GM21528 (cell line): ENCODE results near the gene OGN.
"Not testable (repeated sequence)": the region's sequence is repeated elsewhere in the genome, so short reads cannot be mapped to it uniquely, and the experiment has no call there.

Experiments
- ATAC-seq: cut with Tn5 transposase; IDR thresholded peaks from one replicate; pipeline ENCODE4 v1.9.1; 2021; ENCODE audit warnings: mild to moderate bottlenecking, moderate library complexity; ENCODE audit not compliant: unreplicated experiment, low FRiP score

The OGN gene, protein sequence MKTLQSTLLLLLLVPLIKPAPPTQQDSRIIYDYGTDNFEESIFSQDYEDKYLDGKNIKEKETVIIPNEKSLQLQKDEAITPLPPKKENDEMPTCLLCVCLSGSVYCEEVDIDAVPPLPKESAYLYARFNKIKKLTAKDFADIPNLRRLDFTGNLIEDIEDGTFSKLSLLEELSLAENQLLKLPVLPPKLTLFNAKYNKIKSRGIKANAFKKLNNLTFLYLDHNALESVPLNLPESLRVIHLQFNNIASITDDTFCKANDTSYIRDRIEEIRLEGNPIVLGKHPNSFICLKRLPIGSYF

DNA sequence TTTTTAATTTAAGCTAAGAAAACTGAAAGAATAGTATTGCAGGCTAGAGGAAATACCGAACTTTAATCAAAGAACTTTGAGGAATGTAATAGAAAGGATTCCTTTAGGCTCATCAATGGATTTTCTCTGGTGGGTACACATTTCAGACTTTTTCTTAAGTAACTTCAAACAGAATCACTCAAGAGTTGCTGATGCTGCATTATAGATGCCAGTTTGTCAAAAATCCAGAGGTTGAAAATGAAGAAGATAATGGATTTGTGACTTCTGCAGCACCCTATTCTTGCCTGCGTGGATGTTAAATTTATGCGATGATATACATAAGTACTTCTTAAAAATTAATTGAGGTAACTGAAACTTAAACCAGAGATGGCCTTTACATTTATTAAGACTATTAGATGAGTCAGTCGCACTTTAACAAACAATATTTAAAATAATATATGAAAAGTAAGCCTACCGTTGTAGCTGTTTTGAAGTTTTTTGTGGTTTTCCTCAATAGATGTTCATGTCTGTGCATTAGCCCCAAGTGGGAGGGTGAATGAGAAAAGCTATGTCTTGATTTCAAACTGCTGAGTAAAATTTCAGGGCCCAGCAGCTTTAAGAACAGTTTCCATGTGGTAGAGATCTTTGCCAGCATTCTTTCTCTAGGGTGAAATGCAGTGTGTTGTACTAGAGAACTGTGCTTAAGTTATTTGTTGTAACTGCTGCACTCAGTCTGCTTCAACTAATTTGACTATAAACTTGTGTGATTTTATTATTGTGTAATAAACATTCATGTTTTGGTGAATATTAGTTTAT lies at the start of gene OGN:
TSS of gene OGN (minus strand) at position 537 of the 795 bp plus-strand sequence. CDS start 1,171 bp downstream, outside the sequence.
- no peak for ATAC-seq

- no peak for ATAC-seq
Observed at GRCh38 chr9:92446536-92446935, 42.2 kb upstream of the OGN start.

- ATAC-seq, result no peak
Observed at GRCh38 chr9:92444841-92445240, 40.5 kb upstream of the OGN start.

DNA sequence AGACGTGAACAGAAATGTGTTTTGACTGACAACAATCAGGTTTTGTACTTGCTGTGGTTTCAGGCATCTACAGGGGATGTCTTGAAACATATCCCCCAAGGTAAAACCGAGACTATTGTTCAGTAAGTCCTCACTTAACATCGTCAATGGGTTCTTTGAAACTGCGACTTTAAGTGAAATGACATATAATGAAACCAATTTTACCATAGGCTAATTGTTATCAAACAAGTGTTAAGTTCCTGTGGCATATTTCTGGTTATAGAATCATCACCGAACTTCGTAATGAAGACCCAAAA lies 36.3 kb upstream of the OGN start:
- no peak for ATAC-seq

DNA sequence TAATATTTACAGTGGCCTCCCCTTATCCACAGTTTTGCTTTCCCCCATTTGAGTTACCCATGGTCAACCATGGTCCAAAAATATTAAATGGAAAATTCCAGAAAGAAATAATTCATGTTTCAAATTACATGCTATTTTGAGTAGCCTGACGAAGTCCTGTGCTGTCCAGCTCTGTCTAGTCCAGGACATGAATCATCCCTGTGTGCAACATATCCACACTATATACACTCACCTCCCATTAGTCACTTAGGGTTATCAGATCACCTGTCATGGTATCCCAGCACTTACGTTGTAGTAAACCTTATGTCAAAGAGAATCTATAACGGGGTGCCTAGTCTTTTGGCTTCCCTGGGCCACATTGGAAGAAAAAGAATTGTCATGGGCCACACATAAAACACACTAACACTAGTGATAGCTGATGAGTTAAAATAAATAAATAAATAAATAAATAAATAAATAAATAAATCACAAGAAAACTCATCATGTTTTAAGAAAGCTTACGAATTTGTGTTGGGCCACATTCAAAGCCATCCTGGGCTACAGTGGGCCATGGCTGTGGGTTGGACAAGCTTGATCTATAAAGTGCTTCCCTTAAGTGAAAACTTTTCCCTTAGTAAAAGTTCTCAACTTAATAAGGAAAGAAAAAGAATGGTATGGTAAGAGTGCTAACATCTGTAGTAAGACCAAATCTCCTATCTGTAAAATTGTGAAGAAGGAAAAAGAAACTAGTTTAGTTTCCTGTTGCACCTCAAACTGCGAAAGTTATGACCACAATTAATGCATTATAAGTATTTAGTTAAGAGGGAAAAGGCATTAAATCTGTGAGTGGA lies 35.8 kb upstream of the OGN start:
- no peak for ATAC-seq

- ATAC-seq, result no peak
Observed at GRCh38 chr9:92438900-92439526, 34.6 kb upstream of the OGN start.

DNA sequence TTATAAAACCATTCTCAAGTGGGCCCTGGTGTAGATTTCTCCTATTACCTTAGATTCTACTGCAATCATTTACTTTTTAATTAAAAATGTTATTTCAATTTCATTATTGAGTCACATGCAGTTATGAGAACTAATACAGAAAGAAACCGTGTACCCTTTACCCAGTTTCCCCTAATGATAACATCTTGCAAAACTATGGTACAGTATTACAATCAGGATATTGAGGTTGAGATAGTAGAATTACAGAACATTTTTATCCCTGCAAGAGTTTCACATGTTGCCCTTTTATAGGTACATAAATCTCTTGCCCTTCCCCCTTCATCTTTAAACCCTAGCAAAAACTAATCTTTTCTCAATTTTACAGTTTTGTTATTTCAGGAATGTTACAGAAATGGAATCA lies 30.9 kb upstream of the OGN start:
- no peak for ATAC-seq

DNA sequence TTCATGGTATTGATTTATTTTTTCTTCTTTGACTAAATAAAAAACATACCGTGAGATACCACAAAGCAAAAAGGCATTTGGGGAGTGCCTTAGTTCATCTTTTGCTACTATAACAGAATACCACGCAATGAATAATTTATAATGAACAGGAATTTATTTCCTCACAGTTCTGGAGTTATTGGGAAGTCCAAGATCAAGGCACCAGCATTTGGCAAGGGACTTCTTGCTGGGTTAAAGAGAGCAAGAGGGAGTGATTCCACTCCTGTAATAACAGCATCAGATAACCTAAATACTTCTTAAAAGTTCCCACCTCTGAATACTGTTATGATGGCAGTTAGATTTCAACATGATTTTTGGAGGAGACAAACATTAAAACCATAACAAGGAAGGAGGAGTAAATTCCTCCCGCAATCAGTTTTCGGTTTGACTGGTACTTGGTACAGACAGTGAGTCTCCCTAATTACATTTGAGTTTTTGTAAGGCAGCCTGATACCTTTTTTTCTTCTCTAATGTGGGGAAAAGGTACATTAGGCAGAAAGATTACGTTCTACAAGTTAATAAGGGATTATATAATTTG lies 28.7 kb upstream of the OGN start:
- no peak for ATAC-seq

DNA sequence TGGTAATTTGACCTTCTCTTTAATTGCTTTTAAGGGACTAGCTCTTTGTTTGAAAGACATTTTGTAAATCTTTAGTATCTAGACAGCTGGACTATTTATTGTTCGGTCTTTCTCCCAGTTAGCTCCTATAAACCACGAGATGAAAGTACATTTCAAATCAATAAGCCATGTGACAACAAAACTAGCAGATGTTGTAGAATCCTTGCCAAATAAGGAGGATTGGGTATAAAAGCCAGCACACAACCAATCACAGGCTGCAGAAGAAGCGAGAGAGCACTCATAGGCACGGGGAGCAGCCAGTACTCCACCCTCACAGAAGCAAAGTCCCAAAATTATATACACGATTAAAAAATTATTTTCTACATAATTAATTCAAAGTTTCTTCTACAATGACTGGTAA lies 28.0 kb upstream of the OGN start:
- ATAC-seq, result no peak

DNA sequence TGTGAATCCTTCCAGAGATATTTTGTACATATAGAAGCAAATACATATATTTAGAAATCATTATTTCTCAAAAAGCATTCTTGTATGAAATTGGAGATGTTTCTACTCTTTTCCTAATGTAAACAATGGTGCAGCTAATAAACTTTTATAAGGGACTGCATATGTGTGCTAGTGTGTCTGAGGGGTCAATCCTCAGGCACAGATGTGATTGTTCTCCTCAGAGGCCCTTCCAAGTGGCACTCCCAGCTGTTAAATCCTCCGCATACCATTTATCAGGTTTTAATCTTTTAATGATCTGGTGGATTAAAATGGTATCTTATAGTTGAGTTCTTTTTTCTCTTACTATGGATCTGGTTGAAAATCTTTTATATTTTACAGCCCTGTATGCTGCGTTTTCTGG lies 25.5 kb upstream of the OGN start:
- ATAC-seq, result no peak

DNA sequence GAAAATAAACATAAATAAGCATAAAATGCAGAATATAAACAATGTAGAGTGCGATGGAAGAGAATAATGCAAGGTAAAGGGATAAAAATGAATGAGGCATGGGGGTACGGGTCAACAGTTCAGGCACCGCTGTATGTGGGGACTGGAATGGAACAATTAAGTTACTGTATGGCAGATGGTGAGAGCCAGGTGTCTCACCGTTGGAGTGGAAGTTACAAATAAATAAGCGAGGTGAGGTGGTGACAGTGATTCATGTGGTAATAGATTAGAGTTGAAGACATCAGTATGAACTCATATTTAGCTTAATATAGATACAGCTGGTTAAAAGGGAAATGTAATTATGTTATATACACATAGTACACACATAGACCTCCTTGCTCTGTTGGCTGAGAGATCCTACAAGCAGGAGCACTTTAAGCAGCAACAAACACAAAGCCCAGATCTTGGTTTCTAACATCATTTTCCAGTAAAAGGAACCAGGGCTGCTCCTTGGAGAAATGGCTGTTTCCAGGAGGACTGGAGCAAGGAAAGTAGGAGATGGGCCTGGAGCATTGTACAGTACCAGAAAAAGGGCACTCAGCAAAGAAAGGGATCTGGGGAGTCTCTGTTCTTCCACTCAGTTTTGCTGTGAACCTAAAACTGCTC lies 22.2 kb upstream of the OGN start:
- ATAC-seq, result no peak

DNA sequence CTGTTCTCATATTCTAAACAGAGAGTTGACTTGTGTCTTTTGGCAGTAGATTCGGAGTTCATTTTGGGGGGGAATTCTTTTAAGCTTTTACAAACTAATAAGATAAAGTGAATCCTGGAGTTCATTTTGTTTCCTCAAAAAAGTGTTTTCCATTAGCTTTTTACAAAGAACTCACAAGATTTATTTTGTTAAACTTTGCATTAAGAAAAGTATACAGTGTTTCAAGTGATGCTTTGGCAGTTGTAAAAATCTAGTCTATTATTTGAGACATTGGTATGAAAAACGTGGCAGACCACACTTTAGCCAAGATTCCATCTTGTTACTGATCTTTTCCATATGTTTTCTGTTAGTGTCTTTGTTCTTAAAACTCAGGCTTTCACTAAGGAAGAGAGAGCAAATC lies 21.1 kb upstream of the OGN start:
- no peak for ATAC-seq

GRCh38 chr9:92424340-92424739 lies 20.0 kb upstream of the OGN start, which contains the start of gene OMD:
Gene OMD, minus strand, starts transcription at chr9:92424471. Its CDS starts 6,913 bp downstream, at chr9:92417558.
- ATAC-seq, result no peak

GRCh38 chr9:92423612-92424011 lies 19.2 kb upstream of the OGN start:
- no peak for ATAC-seq

GRCh38 chr9:92422611-92423338 lies 18.4 kb upstream of the OGN start:
- ATAC-seq, result no peak

DNA sequence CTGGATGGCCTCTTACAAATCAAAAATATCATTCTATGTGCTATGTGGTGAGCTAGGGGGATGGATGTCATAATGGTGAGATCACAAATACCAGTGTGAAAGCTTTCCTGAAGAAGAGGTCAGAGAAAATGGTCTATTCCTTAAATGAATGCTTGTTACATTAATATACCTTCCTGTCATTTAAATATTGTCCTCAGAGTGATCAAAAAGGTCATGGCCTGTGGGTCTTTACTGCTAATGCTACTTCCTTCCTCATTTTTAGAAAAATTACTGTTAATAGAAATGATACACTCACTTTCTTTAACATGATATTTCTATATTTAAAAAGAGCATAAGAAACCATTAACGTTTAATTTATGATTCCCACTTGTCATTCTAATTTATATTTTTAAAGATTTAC lies 10.2 kb upstream of the OGN start:
- no peak for ATAC-seq

GRCh38 chr9:92411157-92411556 lies 6.8 kb upstream of the OGN start:
- ATAC-seq, result not testable (repeated sequence)

DNA sequence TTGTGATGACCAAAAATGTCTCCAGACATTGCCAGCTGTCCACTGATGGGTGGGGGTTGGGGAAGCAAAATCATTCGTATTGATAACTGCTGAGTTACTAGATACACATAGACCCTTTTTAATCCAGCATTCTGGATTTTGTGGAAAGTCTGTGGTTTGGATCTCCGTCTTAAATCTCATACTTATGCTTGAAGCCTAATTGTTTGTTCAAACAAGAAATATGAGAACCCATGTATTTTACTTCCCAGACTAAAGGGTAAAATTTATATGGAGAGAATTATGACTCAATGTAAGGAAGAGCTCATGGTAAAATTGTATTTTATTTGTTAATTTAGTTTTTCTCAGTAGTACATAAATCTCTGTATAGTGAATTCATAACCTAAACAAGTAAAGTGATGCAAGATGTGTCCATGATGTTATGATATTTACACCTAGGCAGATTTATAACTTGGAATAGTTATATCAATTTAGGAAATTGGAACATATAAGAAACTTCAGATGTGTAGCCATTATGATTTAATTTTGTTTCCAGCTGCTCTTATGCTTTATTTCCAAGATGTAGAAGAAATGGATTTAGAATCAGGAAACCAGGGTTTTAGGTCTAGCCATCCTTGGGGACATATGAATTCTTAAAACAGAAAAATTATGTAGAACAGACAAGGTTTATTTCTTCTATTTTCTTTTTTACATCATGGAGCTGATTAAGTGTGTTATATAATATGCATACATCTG lies 4.5 kb upstream of the OGN start:
- no peak for ATAC-seq

- no peak for ATAC-seq
Observed at GRCh38 chr9:92407818-92408217, 3.4 kb upstream of the OGN start.
